ENCODE results near the gene RNF38. TPM values are rescaled to one million over a fixed set of nuclear protein-coding genes. Genes with fewer than 3 reads are reported as not detected.
"Not testable (repeated sequence)": the region's sequence is repeated elsewhere in the genome, so short reads cannot be mapped to it uniquely, and the experiment has no call there.

RNF38 gene
- total RNA-seq, 2 donors from 2014 or later, result 8.9 to 14.0 TPM

DNA sequence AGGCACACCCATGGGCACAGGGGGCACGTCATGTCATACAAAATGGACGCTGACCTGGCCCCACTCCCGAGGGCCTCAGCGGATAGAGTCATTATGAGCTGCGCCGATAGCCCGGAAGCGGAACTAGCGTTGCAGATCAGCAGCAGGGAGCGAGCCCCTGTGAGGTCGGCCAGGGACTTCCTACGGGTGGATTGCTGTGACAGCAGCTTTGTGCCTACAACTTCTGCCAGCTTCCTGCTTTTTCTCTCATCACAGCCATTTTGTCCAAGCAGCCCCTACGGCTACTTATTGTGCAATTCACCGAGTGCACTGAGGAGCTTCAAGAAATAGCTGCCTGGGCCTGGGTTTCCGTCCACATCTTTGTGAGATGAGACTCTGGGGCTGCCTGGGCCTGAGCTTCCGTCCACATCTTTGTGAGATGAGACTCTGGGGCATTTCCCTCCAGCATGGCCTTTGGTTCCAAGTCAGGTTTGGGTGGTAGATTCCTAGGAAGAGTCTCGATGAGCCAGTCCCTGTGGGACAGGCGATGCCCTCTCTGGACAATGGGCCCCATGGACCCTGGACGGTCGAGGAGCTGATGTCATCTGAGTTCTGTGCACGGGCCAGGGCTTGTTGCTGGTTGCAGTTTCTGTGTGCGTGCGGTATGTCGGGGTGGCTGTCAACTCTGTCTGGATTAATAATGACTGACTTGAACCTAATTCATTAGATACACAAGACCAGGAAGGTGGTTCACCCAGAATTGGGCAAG is 74.8 kb downstream of the RNF38 start:
- peak in 1 of 4 donors; percentile 39 for DNase-seq
- H3K4me3 ChIP-seq, result no peak overlapping the region
- peaks cover 5% of the 10 kb centered on the region for H3K4me1 ChIP-seq
- H3K27me3 ChIP-seq, result no peaks in the 10 kb centered on the region
- 85 to 86% methylated on average over 15 to 24 of the region's 24 CpGs for WGBS, 2 donors
- no peak for ATAC-seq
- no peak overlapping the region for H3K27ac ChIP-seq
- H3K36me3 ChIP-seq (replicated peaks in 1 of 2; ENCODE audit: insufficient read depth in 1 of 2, low read depth in 2 of 2), result no peaks in the 10 kb centered on the region
- TF ChIP-seq, protein P1, sequence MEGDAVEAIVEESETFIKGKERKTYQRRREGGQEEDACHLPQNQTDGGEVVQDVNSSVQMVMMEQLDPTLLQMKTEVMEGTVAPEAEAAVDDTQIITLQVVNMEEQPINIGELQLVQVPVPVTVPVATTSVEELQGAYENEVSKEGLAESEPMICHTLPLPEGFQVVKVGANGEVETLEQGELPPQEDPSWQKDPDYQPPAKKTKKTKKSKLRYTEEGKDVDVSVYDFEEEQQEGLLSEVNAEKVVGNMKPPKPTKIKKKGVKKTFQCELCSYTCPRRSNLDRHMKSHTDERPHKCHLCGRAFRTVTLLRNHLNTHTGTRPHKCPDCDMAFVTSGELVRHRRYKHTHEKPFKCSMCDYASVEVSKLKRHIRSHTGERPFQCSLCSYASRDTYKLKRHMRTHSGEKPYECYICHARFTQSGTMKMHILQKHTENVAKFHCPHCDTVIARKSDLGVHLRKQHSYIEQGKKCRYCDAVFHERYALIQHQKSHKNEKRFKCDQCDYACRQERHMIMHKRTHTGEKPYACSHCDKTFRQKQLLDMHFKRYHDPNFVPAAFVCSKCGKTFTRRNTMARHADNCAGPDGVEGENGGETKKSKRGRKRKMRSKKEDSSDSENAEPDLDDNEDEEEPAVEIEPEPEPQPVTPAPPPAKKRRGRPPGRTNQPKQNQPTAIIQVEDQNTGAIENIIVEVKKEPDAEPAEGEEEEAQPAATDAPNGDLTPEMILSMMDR (IDR thresholded peaks at IDR 0.05), result no peak
- no peak for TF ChIP-seq POLR2A (IDR thresholded peaks at IDR 0.05)
- H3K9me3 ChIP-seq, result no peaks in the 10 kb centered on the region
- intact Hi-C loops (cut with DNase I), result no loop called here

DNA sequence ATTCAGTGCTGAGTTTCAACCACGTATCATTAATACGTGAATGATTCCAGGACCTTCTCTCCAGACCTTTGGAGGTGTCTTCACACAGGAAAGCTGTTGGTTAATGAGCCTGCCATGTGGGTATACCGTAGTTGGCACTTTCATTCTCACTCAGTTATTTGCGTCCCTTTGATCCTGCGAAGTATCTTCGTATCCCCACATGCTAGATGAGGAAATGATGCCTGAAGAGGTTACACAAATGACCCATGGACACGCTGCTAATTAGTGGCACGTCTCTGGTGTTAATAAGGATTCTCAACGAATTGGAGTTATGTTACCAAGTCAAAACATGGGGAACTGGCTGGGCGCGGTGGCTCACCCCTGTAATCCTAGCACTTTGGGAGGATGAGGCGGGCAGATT is 76.1 kb downstream of the RNF38 start:
- intact Hi-C loops (cut with DNase I), result no loop called here
- no peak for TF ChIP-seq POLR2A (IDR thresholded peaks at IDR 0.05)
- TF ChIP-seq, protein P1 (IDR thresholded peaks at IDR 0.05), result no peak
- 81 to 89% methylated on average over 12 of the region's 12 CpGs for WGBS, 2 donors
- H3K4me3 ChIP-seq, result no peak overlapping the region
- H3K4me1 ChIP-seq, result peaks cover 14% of the 10 kb centered on the region
- H3K9me3 ChIP-seq, result no peaks in the 10 kb centered on the region
- no peaks in the 10 kb centered on the region for H3K36me3 ChIP-seq (replicated peaks in 1 of 2; ENCODE audit: insufficient read depth in 1 of 2, low read depth in 2 of 2)
- ATAC-seq (no peak), DNase-seq (no peak)
- H3K27ac ChIP-seq, result no peak overlapping the region
- no peaks in the 10 kb centered on the region for H3K27me3 ChIP-seq

DNA sequence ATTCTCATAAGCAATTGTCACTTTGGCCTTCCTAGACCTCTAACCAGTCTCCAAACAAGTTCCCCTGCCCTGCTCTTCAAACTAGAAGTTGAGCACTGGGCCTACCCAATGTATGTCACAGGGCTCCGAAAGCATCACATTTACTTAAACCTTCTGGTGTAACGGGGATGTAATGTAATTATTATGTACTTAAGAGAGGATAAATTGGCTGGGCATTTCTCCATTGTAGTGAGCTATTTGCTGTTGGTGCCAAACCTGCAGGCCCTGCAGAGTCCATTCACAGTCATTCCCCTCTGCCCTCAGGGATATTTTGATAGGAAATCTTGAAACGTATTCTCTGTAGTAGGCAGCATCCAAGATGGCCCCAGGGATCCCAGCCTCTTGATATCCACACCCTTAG is 77.6 kb downstream of the RNF38 start:
- intact Hi-C loops (cut with DNase I), result no loop called here
- H3K27me3 ChIP-seq, result no peaks in the 10 kb centered on the region

DNA sequence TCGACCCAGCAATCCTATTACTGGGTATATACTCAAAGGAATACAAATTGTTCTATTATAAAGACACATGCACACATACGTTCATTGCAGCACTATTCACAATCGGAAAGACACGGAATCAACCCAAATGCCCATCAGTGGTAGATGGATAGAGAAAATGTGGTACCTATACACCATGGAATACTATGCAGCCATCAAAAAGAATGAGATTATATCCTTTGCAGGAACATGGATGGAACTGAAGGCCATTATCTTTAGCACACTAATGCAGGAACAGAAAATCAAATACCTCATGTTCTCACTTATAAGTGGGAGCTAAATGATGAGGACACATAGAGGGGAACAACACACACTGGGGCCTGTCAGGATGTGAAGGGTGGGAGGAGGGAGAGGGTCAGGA is 78.2 kb downstream of the RNF38 start:
- peaks cover 32% of the 10 kb centered on the region for H3K4me1 ChIP-seq
- H3K4me3 ChIP-seq; intact Hi-C loops (cut with DNase I); H3K27me3 ChIP-seq; H3K27ac ChIP-seq; DNase-seq; H3K9me3 ChIP-seq; H3K36me3 ChIP-seq (replicated peaks in 1 of 2; ENCODE audit: insufficient read depth in 1 of 2, low read depth in 2 of 2); ATAC-seq: not testable (repeated sequence)
- 81 to 87% methylated on average over 4 of the region's 4 CpGs for WGBS, 2 donors

More for the DNA sequence above, 77.6 kb downstream of the RNF38 start:
- H3K36me3 ChIP-seq (replicated peaks in 1 of 2; ENCODE audit: insufficient read depth in 1 of 2, low read depth in 2 of 2), result no peaks in the 10 kb centered on the region
- peaks cover 26% of the 10 kb centered on the region for H3K4me1 ChIP-seq
- no peak for DNase-seq
- ATAC-seq, result no peak
- H3K9me3 ChIP-seq, result no peaks in the 10 kb centered on the region
- no peak overlapping the region for H3K4me3 ChIP-seq
- 56 to 57% methylated on average over 3 of the region's 3 CpGs for WGBS, 2 donors
- no peak overlapping the region for H3K27ac ChIP-seq
- TF ChIP-seq, protein P1 (IDR thresholded peaks at IDR 0.05), result no peak
- TF ChIP-seq POLR2A (IDR thresholded peaks at IDR 0.05), result no peak

DNA sequence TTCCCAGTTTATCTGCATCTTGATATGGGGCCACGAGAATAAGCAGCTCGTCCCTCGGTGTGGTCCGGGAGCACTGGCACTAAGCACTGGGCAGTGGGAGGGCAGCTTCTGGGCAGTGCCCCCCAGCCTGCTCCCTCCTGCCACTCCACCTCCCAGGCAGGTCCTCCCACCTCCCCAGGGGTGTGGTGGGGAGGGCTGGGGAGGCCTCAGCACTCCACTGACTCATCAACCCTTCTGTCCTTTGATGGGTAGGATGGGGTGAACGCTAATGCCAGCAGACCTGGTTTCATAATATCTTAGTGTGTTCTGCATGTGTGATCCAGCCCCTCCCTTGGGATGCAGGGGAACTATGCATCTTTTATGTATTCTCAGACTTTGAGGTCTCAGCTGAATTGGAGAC is 79.6 kb downstream of the RNF38 start:
- no peak for ATAC-seq
- H3K27ac ChIP-seq, result peak overlapping the region; percentile 73 to 90 (median 78)

More for the DNA sequence above, 79.6 kb downstream of the RNF38 start:
- no peak overlapping the region for H3K4me3 ChIP-seq
- H3K36me3 ChIP-seq (replicated peaks in 1 of 2; ENCODE audit: insufficient read depth in 1 of 2, low read depth in 2 of 2), result no peaks in the 10 kb centered on the region
- intact Hi-C loops (cut with DNase I), result no loop called here
- H3K4me1 ChIP-seq, result peaks cover 46% of the 10 kb centered on the region
- DNase-seq, result no peak
- H3K27me3 ChIP-seq, result no peaks in the 10 kb centered on the region
- 47 to 52% methylated on average over 3 to 5 of the region's 5 CpGs for WGBS, 2 donors
- TF ChIP-seq, protein P1 (IDR thresholded peaks at IDR 0.05), result no peak
- TF ChIP-seq POLR2A (IDR thresholded peaks at IDR 0.05), result no peak
- H3K9me3 ChIP-seq, result no peaks in the 10 kb centered on the region
